GM15510 (cell line): ENCODE data around the gene PSMG3.

Experiments used
- POLR2A ChIP-seq: IDR thresholded peaks from 3 replicates; pipeline ENCODE4 v1.6.1; 2011; ENCODE audit warnings: borderline replicate concordance; ENCODE audit not compliant: insufficient read length; ENCODE audit errors: extremely low read depth

The PSMG3 gene

DNA sequence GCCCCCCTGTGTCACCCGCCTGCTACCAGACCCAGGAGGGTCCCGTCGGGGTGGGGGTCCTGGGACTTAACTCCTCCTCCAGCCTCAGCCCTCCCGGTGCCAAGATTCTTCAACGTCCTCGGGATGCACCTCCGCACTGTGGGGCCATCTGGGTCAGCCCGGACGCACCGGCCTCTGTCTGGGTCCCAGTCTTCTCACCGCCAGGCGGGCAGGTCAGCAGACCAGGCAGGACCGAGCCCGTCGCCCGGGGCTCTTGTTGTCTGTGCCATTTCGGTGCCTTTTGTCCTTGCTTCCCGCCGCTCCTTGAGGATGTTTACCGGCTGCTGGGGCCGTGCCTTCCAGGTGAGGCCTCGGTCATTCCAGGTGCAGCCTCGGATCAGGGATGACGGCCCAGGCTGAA lies 32.1 kb upstream of the PSMG3 start:
- no peak for TF ChIP-seq POLR2A

DNA sequence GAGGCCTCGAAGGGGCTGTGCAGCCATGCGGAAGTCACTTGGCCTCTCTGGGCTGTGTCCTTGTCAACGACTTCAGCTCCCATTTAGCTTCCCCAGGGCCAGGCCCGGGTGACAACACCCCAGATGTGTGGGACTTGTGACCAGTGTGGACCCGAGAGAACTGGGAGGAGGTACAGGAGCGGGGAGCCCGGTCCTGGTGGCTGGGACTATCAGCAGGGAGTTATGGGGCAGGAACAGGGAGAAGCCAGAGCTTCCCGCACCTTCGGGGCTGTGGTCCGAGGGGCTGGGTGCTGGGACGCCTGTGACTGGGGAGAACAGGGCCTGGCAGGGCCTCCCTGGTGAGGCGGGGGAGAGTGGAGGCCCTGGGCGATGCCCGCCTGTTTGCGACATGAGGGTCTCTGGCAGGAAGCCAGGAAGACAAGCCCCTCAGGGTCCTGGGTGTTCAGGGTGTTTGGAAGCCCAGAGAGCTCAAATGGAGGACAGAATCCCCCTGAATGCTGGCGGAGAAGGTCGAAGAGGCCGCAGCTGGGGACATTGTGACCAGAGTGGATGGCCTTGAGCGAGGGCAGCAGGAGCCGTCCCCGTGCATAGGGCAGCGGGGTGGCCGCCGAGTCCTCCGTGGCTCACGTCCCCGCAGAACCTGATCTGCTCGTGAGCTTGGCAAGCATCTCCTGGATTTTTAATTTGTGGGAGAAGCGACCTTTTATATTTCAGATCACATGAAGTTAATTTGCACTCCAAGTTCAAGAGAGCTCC lies 30.0 kb upstream of the PSMG3 start:
- no peak for TF ChIP-seq POLR2A

DNA sequence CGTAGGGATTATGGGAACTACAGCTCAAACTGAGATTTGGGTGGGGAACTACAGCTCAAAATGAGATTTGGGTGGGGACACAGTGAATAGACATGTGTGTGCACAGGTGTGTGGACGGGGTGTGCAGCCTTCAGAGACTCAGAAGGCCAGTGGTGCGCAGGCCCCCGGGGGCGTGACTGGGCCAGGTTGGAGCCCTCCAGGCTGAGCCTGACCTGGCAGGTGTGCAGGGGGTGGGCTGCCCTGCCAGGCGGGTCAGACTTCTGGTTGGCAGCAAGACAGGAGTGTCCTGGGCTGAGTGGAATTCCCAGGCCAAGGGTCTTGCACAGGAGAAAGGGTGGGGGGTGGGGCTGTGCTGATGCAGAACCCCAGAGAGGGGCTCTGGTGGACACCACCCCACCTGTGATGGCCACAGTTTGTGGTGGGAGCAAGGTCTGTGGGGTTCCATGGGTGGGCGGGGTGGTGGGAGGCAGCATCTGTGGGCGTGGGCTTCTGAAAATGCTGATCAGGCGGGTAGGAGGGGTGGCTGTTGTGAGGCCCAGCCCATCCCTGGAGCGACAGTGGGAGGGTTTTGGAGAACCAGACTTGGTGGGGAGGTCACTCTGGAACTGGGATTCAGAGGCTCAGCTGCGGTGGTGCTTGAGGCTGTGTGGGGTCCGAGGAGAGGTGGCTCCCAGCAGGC lies 29.3 kb upstream of the PSMG3 start:
- TF ChIP-seq POLR2A, result no peak

DNA sequence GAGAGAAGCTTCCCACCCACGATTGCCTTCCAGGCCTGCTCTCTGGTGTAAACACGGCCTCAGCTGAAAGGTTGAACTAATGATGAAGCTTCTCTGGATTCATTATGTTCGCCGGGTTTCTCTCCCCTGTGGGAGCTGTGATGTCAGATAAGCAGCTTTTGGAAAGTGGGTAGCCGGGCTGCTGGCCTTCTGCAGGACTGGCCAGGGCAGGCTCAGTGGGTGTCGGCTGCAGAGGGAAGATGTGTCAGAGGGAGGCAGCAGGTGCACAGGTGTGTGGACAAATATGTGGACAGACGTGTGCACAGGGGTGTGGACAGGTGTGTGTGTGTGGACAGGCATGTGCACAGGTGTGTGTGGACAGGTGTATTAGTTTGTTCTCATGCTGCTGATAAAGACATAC lies 28.5 kb upstream of the PSMG3 start:
- no peak for TF ChIP-seq POLR2A

DNA sequence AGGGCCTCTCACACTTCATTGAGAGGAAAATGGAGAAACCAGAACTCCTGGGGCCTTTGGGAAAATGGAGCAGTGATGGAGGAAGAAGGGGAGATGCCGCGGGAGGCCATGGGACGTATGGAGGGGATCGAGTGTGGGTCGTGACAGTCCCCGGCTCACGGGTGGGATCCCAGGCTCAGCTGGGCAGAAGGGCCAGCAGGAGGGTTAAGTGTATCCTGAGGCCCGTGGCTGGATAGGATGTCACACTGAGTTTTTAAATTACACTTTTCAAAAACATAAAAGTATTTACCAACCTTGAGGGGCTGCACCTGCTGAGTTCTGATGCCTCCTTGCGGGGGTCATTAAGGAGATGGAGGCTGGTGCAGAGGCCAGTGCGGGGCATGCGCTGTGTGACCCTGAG lies 28.0 kb upstream of the PSMG3 start:
- TF ChIP-seq POLR2A, result no peak

DNA sequence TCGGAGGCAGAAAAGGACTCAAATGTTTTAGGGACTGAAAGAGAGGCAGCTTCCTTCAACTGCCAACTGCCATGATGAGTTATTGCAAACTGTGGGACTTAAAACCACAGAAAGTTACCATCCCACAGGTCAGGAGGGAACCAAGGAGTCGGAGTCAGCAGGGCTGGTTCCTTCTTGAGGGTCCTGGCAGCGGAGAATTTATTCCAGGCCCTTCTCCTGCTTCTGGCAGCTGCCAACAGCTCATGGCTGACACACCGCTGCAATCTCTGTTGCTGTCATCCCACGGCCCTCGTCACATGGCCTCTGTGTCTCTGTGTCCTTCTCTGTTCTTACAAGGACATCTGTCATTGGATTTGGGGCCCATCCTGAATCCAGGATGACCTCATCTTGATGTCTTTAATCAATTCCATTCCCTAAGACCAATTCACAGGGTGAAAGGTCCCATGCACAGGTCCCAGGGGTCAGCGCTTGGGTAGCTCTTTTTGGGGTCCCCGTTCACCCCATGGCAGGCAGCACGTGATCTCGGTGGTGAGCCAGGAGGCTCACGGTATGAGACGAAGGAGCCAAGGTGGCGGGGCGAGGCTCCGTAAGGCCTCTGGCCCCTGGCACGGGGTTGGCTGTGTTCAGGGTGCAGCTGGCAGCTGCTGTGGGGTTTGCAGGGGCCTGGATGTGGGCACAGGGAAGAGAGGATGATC lies 27.4 kb upstream of the PSMG3 start:
- TF ChIP-seq POLR2A, result no peak

DNA sequence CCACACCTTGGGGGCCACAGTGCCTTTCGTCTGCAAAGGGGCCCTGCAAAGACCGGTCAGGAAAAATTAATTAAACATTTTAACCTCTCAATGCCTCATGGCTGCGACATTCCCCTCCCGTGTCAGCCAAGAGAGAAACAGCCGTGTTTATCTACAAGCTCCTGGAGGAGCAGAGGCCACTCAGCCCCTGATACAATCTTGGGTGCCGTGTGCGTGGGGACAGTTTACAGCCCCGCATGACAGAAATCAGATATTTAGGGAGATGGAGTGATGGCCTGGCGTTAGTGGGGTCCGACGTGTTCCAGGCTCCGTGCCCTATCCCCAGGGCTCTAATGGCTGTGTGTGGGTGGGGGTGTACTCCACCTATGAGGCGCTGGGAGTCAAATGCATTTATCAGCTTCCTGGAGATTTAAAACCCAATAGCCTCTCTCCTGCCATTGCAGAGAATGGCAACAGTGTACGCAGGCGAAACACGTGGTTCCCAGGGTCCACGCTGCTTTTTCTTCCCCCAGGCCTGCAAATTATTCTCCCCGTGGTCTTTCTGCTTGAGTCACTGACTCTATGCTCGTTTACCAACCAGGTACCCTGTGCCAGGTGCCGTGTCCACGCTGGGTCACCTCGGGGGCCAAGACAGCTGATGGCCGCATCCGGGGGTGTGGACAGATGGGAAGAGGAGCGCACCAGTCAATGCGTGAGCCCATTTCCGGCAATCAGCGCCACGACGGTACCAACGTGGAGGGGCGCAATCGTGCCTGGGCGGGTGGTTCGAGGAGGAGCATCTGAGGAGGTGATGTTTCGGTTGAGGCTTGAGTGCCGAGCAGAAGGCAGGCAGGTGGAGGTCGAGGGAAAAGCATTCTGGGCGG lies 26.6 kb upstream of the PSMG3 start:
- no peak for TF ChIP-seq POLR2A

DNA sequence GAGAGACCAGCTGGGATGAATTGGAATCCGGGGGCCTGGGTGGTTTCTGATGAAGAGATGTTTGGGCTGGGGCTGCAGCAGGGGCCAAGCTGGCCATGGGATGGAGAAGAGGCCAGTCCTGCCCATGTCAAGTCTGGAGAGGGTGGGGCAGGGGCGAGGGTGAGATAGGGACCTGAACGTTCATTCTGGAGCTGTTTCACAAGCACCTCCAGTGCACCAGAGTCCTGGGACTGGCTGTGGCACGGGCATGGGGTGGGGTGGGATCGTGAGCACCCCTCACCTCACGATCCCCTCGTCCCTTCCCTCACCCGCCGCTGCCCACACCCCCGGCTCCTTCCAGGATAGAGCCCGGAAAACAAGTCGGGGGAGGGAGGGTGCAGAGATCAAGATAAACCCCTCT lies 25.8 kb upstream of the PSMG3 start:
- TF ChIP-seq POLR2A, result no peak

DNA sequence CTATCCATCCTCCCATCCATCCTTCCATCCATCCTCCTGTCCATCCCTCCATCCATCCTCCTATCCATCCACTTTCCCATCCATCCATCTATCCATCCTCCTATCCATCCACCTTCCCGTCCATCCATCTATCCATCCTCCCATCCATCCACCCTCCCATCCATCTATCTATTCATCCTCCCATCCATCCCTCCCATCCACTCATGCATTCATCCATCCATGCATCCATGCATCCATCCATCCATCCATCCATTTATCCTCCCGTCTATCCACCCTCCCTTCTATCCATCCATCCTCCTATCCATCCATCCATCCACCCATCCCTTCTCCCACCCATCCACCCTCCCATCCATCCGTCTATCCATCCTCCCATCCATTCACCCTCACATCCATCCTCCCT lies 25.2 kb upstream of the PSMG3 start:
- no peak for TF ChIP-seq POLR2A

DNA sequence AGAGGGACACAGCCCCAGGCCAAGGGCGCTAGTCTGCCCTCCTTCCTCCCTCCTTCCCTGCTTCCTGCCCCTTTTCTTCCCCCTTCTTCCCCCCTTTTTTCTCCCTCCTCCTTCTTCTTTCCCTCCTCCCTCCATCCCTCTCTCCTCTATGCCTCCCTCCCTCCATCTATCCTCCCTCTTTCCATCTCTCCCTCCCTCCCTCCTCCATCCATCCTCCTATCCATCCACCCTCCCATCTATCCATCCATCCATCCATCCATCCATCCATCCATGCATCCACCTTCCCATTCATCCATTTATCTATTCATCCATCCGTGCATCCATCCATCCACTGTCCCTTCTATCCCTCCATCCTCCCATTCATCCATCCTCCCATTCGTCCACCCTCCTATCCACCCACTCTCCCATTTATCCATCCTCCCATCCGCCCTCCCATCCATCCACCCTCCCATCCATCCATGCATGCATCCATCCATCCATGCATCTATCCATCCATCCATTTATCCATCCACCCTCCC lies 24.1 kb upstream of the PSMG3 start:
- TF ChIP-seq POLR2A, result no peak

DNA sequence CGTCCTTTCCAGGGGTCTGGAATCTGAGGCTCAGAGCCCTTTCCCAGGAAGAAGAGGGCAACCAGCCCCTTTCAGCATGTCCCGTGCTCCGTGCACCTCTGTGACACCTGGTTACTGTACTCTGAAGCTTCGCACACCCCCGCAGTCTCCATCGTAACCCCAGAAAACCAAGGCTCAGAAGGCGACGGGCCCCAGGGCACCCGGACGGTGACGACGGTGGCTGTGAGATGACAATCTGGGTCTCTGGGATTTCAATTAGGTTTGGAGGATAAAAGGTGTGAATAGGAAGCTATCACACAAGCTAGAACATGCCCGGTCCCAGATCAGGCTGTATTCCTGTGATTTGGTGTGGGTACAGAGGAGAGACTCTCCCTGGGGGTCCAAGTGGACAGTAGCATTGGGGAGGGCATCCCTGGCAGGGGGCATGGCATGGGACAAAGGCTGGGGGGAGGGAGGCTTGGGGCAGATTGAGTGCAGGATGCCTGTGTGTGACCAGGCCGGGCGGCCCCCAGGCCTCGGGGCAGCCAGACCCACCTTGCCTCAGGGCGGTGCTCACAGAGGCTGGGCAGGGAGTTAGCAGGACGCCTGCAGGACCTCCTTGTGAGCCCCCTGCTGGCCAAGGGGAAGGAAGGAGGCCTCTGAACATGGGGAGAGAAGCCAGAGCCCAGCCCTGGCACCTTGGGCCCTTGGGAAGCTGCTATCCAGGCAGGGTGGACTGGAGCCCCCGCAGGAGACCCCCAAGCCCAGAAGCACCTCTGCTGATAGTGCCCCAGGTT lies 23.4 kb upstream of the PSMG3 start:
- TF ChIP-seq POLR2A, result no peak

DNA sequence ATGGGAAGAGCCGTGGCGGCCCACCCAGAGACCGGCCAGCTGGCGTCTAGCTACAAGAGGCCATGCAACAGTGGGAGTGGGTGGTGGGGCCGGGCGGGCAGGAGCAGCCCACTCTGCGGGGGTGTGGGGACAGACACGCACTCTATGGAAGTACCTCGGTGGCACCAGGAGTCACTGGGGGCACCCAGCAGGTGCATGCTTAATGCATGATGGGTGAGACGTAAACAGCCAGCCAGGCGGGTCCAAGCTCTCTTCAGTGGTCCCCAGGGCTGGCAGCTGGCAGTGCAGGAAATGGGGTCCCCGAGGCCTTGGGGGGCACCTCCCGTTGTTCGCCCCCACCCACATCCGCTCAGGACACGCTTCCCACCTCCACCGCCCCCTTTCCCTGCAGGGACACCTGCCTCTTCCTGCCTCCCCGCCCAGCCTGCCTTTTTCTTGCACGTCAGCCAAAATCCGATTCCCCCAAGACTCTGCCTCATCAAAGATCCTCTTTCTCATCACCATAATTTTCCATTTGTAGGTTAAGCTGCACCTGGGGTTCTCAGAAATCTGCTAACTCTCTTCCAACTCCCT lies 22.6 kb upstream of the PSMG3 start:
- no peak for TF ChIP-seq POLR2A

DNA sequence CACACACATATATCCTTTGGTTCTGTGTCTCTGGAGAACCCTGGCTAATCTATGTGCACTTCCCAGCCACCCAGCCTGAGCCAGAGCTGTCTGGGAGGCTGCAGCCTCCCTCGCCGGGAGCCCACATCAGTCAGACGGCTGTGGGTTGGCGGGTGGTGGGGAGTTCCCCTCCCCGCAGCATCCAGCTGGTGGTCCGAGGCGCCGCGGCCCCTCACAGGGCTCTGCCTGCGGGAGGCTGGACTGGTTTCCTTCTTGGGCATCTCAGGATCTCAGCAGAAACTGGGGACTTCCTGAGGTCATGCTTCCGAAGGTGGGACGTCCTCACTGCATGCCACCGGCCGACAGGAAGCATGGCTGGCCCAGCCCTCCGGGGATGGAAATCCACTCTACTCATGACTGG lies 22.0 kb upstream of the PSMG3 start:
- no peak for TF ChIP-seq POLR2A
